Uterus (tissue), 2 donors: ENCODE measurements around the gene RAB2B.

ENCODE experiments used
- CTCF ChIP-seq, 4 experiments: fragments of 200-600 bp in 2 of 4; fragments of 450-650 bp in 2 of 4; sonication (generic) in 2 of 4; IDR thresholded peaks; one replicate each; pipeline ENCODE4 v1.5.1; 2016 to 2019; ENCODE audit warnings: antibody characterized with exemption in 4 of 4, mild to moderate bottlenecking in 2 of 4, moderate library complexity in 1 of 4
- POLR2A ChIP-seq, 2 donors: fragments of 450-650 bp; IDR thresholded peaks; one replicate each; pipeline ENCODE4 v1.6.1; 2016; ENCODE audit warnings: antibody characterized with exemption in 2 of 2, mild to moderate bottlenecking in 1 of 2, moderate library complexity in 1 of 2

- TF ChIP-seq CTCF (IDR thresholded peaks at IDR 0.05) (no peak), POLR2A (IDR thresholded peaks at IDR 0.05) (no peak)
Measured at GRCh38 chr14:21455592-21455911, 21.2 kb downstream of the RAB2B start.
